Activated CD8-positive, alpha-beta memory T cell treated with anti-CD3 and anti-CD28 coated beads for 48 hours (primary cell): ENCODE measurements around the gene PAX3.
"Not testable (repeated sequence)": the region's sequence is repeated elsewhere in the genome, so short reads cannot be mapped to it uniquely, and the experiment has no call there.

Source experiments
- DNase-seq, 3 experiments: peaks; one replicate each; pipeline ENCODE4 v3.0.0-alpha.2; 2020; ENCODE audit warnings: low read depth in 2 of 3, low spot score in 2 of 3

Gene PAX3

DNA sequence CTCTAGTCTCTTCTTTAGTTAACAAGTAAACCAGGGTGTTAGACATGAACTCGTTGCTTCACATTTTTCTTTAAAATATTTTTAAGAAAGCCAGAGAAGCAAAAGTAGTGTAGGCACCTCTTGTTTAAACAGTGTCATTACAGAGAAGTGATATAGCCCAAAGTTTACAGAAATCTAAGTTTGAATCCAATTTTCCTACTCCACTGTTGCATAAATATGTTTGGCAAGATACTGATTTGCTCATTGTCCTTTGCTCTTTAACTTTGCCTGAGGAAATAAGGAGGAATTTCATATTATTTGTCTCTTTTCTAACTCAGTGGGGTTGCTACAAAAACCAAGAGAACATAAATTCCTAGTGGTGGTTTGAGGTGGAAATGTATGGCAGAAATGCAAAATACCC, 81.1 kb downstream of the PAX3 start:
- DNase-seq: no peak

GRCh38 chr2:222214885-222215284, 83.9 kb downstream of the PAX3 start:
- no peak for DNase-seq

DNA sequence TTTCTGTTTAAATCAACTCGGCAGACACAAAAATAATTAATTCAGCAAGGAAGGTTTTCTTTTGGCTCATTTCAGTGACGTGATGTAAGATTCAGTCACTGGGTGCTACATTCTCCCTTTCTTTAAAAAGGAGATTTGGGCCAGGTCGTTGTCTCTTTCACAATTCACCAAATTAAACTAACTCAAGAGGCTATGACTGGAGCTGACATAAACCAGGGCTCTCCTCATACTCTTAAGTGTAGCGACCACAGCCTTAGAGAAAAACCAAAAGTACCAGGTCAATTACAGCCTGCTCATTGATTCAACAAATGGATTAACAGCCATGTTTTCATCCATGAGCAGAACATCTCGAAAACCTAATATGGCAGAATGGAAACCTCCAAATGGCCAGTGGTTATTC, 85.7 kb downstream of the PAX3 start:
- DNase-seq: no peak

DNA sequence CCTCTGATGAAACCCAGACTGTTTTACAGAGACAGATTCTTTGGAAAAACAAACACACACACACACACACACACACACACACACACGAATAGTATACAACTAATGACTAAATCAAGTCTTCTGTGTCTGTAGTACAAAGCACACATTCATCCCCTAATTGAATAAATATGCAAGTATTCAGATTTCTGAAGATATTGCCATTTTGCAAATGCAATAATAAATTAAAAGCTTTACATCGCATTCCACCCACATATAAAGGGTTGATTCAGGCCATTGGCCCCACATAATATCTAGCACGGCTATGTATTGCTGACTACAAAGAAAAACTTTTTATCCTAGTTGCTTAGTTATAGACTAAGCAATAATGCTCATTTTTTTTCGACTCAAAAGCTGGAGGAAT, 86.2 kb downstream of the PAX3 start:
- no peak for DNase-seq

- no peak for DNase-seq
These were observed 90.6 kb downstream of the PAX3 start for GRCh38 chr2:222208010-222208690.

DNA sequence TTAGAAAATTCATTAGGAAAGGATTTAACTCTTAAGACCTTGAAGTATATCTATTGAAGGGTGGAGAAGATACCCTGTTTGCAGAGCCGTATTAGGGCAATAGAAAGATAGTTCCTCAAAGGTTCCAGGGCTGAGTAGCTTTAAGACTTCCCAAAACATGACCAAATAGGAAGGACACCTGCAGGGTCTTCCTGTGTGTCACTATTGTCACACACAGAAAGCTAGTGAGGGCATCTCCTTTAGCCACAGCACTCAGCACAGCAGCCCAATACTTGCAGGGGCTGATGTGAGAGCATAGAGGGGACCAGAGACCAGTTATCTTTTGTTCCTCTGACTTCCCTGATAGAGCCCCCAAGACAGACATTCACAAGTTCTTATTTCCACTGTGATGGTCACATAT, 93.7 kb downstream of the PAX3 start:
- no peak for DNase-seq

- no peak for DNase-seq
These were observed 95.8 kb downstream of the PAX3 start for GRCh38 chr2:222203041-222203440.

GRCh38 chr2:222196159-222196558, 102.6 kb downstream of the PAX3 start:
- DNase-seq: no peak

DNA sequence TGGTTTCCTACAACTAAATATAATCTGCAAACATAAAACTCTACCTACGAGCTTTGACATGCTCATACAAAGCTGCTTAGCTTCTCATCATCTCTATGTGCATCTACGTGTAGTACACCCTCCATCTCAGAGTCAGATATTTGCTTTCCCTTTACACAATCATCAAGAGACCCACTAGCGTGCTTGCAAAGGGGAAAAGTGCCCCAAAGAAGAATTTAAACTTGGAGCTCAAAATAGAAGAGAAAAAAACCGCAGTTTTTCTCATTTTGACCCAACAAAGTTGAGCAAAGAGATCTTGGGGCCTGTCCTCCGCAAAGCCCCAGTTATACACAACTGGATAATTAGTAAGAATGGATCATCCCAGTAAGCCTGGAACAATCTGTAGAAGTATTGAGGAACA, 104.1 kb downstream of the PAX3 start:
- no peak for DNase-seq

DNA sequence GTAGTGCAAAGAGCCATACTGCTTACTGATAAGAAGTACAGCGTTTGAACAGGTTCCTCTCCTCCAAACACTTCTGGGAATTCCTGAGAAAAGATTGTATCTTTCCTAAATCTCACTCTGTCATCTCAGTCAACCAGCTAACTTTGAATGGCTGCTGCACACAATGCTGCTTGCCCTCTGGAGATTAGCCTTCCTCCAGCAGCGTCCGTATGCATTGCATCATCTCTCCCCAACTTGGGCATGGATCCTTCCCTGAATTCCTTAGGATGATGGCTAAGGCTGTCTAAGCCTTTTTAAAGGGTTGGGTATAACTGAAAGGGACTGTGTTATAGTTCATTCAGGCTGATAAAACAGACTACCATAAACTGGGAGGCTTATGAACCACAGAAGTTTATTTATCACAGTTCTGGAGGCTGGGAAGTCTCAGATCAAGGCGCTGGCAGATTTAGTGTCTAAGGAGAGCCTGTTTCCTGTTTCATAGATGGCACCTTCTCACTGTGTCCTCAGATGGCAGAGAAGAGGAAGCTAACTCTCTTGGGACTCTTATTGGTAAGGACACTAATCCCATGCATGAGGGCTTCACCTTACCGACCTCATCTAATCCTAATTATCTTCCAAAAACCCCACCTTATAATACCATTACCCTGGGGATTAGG, 105.3 kb downstream of the PAX3 start:
- DNase-seq: no peak

- DNase-seq: no peak
These were observed 118.2 kb downstream of the PAX3 start for GRCh38 chr2:222180619-222181018.

GRCh38 chr2:222179592-222179991, 119.2 kb downstream of the PAX3 start:
- no peak for DNase-seq

- DNase-seq: no peak
These were observed 120.3 kb downstream of the PAX3 start for GRCh38 chr2:222178450-222178849.

DNA sequence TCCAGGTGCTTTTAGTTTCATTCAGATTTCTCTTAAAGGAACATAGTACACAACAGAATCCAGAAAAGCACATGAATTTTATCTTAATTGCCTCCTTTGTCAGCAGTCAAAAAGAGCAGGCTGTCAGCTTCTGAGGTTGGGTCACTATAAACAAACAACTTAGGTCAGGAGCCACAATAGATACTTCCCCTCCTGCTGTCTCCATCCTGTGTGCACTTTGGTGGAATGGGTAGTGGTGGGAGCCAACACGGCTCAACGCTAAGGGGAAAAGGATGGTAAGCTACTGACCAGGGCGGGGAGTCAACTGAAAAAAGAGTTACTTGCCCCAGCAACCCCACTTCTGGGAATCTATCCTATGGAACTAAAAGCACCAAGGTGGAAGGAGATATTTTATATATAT, 121.9 kb downstream of the PAX3 start:
- no peak for DNase-seq

- DNase-seq: no peak
These were observed 124.3 kb downstream of the PAX3 start for GRCh38 chr2:222174450-222174849.

GRCh38 chr2:222169346-222169745, 129.5 kb downstream of the PAX3 start:
- DNase-seq: no peak

GRCh38 chr2:222167762-222168161, 131.0 kb downstream of the PAX3 start:
- DNase-seq: no peak

DNA sequence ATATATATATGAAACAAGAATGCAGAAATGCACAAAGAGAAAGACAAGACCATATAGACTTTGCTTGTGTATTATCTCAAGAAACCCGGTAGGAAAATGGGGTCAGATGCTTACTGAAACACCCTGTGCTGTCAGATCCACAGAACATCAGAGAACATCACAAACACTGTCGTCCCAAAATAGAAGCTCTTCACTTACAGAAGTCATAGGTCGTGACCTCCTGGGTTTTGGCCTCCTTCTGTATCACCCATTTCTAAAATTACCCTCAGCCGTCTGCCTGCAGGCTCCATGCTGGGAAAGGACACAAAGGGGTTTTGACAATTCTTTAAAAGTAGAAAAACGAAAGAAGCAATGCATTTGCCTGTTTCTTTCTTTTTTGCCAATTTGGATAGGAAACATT, 137.9 kb downstream of the PAX3 start:
- DNase-seq: no peak

DNA sequence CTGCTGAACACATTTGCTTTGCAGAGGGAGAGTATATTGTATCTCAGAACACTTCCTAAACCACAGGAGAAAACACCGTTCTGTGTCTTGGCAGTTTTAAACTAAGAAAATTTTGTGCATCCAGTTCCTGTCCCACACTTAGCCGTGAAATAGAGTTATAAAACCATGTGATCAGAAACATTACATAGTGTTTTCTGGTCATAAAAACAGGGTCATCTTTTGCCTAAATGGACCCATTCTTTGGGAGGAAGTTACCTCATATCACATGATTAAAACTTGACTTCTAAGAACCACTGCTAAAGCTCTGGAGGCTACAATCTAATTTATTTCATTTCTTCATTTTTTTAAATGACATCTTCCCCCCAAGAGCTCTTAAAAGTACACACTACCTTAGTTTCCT, 138.7 kb downstream of the PAX3 start:
- DNase-seq: no peak

DNA sequence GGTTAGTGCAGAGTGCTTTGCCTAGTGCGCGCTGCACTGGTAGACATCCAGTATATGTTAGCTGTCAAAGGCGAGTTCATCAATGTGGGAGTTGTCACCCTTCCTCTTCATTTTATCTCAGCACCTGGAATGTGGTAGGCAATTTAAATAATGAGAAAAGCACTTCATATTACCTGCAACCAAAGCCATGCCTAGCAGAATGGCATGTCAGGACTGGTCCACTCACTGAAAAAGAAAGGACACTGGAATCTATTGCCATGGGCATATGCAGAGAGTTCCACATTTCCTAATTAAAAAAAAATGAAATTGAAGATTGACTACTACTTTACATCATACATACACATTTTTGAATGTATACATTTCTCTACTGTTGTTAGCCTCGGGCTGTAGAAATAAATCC, 139.6 kb downstream of the PAX3 start:
- no peak for DNase-seq

GRCh38 chr2:222155003-222155664, 143.7 kb downstream of the PAX3 start:
- not testable (repeated sequence) for DNase-seq
